Measurements from ENCODE around the gene EPYC. TPM values are rescaled to one million over a fixed set of nuclear protein-coding genes. Genes with fewer than 3 reads are reported as not detected.

The EPYC gene
- total and polyA plus RNA-seq, 12 donors, result 0.78 TPM; not detected in 11

DNA sequence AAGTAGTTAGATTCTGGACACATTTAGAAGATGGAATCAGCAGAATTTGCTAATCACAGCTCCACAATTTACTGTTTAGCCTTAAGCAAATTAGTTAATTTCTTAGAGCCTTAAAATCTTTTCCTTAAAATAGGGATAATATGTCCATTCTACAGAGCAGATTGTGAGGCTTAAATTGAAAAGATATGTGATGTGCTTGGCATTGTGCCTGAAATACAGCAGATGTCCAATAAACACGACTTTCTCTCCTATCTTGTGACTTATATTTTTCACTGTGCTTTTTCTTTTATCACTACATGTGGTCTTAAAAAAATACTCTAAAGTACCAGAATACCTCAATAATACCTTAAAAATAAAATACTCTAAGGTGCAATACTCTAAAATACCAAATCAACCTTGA lies 80.4 kb downstream of the EPYC start:
- peaks cover 6 to 17% of the 10 kb centered on the region in 2 donors for H3K4me1 ChIP-seq (replicated peaks in 1 of 2)
- H3K9me3 ChIP-seq (replicated peaks in 1 of 3), result no peaks in the 10 kb centered on the region
- DNase-seq, result no peak
- TF ChIP-seq POLR2A (IDR thresholded peaks at IDR 0.05), result no peak
- TF ChIP-seq, protein P1, sequence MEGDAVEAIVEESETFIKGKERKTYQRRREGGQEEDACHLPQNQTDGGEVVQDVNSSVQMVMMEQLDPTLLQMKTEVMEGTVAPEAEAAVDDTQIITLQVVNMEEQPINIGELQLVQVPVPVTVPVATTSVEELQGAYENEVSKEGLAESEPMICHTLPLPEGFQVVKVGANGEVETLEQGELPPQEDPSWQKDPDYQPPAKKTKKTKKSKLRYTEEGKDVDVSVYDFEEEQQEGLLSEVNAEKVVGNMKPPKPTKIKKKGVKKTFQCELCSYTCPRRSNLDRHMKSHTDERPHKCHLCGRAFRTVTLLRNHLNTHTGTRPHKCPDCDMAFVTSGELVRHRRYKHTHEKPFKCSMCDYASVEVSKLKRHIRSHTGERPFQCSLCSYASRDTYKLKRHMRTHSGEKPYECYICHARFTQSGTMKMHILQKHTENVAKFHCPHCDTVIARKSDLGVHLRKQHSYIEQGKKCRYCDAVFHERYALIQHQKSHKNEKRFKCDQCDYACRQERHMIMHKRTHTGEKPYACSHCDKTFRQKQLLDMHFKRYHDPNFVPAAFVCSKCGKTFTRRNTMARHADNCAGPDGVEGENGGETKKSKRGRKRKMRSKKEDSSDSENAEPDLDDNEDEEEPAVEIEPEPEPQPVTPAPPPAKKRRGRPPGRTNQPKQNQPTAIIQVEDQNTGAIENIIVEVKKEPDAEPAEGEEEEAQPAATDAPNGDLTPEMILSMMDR (IDR thresholded peaks at IDR 0.05), result no peak
- H3K27me3 ChIP-seq, result no peaks in the 10 kb centered on the region
- H3K4me3 ChIP-seq, result no peak overlapping the region
- H3K36me3 ChIP-seq (replicated peaks in 1 of 2), result no peaks in the 10 kb centered on the region
- H3K27ac ChIP-seq, result no peak overlapping the region
- 41 to 59% (median 56%) methylated on average over 1 of the region's 1 CpG for WGBS, 4 donors
- intact Hi-C loops (cut with DNase I), result no loop called here

DNA sequence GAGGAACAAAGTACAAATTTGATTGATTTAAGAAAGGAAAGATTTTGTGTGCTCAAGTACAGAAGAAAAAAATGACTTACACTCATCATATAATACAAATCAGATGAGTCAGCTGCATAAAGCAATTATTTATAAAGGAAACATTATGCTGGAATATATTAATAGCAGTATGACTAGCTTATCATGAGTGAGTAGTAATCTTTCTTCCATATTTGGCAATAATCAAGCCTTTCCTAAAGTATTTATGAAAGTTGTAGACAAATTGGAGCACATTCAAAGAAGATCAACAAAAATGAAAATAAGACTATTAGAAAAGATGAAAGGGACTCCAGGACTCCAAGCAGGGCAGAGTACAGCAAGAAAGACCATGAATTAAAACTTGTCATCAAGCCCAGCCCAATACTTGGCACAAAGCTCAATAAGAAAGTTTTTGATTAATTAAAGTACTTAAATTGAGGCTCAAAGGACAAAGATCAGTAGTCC lies 82.6 kb downstream of the EPYC start:
- Histone ChIP-seq H3K36me3 (replicated peaks in 1 of 2) (no peaks in the 10 kb centered on the region), H3K27ac (peak overlapping the region in 1 of 5 donors; percentile 30), H3K27me3 (no peaks in the 10 kb centered on the region), H3K4me1 (replicated peaks in 1 of 2) (peaks cover 6 to 17% of the 10 kb centered on the region in 2 donors), H3K4me3 (no peak overlapping the region), H3K9me3 (replicated peaks in 1 of 3) (no peaks in the 10 kb centered on the region)
- no peak for TF ChIP-seq POLR2A (IDR thresholded peaks at IDR 0.05)
- TF ChIP-seq, protein P1 (IDR thresholded peaks at IDR 0.05), result no peak
- intact Hi-C loops (cut with DNase I), result no loop called here
- no peak for DNase-seq

DNA sequence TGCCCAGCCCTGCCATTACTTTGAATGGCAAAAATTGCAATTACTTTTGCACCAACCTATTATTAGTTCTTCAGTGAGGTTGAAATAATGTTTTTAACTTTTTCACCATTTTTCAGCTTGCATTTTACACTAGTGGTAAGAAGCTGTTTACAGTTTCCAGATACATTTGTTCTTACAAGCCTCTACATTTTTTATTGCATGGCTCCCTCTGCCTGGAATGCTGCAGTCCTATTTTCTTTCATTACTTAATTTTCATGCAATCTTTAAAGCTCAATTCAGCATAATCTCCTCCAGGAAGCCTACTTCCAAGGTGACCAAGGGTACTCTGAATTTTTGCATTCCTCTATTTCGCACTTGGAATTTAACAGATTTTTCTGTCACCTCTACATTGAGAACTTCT lies 83.2 kb downstream of the EPYC start:
- WGBS, 4 donors, result 79 to 94% (median 87%) methylated on average over 1 of the region's 1 CpG

DNA sequence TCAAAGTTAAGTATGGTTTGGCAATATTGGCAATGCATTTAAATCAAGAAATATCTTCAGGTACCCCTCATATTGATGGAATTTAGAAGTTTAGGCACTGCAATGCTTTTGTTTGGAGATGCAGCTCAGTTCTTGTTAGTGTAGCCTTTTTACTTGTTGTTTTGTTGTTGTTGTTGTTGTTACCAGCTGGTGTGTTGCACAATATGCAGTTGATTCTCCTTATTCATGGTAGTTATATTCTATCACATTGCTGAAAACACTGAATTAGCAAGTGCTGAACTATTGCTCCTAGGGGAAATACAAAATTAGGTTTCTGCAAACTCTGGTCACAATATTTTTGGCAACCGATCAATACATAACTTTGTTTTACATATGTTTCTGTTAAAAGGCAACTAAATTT lies 84.5 kb downstream of the EPYC start:
- Histone ChIP-seq H3K4me1 (replicated peaks in 1 of 2) (peaks cover 6 to 17% of the 10 kb centered on the region in 2 donors), H3K4me3 (no peak overlapping the region), H3K27me3 (no peaks in the 10 kb centered on the region), H3K27ac (no peak overlapping the region), H3K36me3 (replicated peaks in 1 of 2) (no peaks in the 10 kb centered on the region), H3K9me3 (replicated peaks in 1 of 3) (no peaks in the 10 kb centered on the region)
- DNase-seq, result no peak
- WGBS, 4 donors, result 87 to 97% (median 92%) methylated on average over 1 of the region's 1 CpG
- intact Hi-C loops (cut with DNase I), result no loop called here
- TF ChIP-seq POLR2A (IDR thresholded peaks at IDR 0.05), result no peak
- TF ChIP-seq, protein P1 (IDR thresholded peaks at IDR 0.05), result no peak

More for the DNA sequence above, 83.2 kb downstream of the EPYC start:
- Histone ChIP-seq H3K4me1 (replicated peaks in 1 of 2) (peaks cover 6 to 17% of the 10 kb centered on the region in 2 donors), H3K27me3 (no peaks in the 10 kb centered on the region), H3K4me3 (no peak overlapping the region), H3K36me3 (replicated peaks in 1 of 2) (no peaks in the 10 kb centered on the region), H3K9me3 (replicated peaks in 1 of 3) (no peaks in the 10 kb centered on the region), H3K27ac (peak overlapping the region in 1 of 5 donors; percentile 1)
- intact Hi-C loops (cut with DNase I), result no loop called here
- TF ChIP-seq, protein P1 (IDR thresholded peaks at IDR 0.05), result no peak
- TF ChIP-seq POLR2A (IDR thresholded peaks at IDR 0.05), result no peak
- no peak for DNase-seq

All from adrenal gland (tissue), 12 donors.